Astrocyte of the spinal cord (primary cell): Measurements from ENCODE around the gene SAPCD2.

ENCODE experiments used
- DNase-seq: peaks from one replicate; pipeline ENCODE4 v3.0.0; 2011; ENCODE audit warnings: low read depth, low spot score
- H3K4me3 ChIP-seq: 2 replicates; pipeline ENCODE4 v1.5.1; 2011; ENCODE audit warnings: low read depth, mild to moderate bottlenecking, low read length, moderate library complexity
- CTCF ChIP-seq: IDR thresholded peaks from 2 replicates; pipeline ENCODE4 v1.5.1; 2012; ENCODE audit warnings: low read depth, mild to moderate bottlenecking, low read length, inconsistent platforms
- in situ Hi-C: cut with HindIII; loops from 2 replicates; pipeline ENCODE4 v1.10.0; 2017; ENCODE audit warnings: low sequenced_read_pairs

The SAPCD2 gene

GRCh38 chr9:137030006-137030405 lies 40.4 kb downstream of the SAPCD2 start:
- in situ Hi-C loops: loop anchor here (25.0 kb wide), 1 partner anchor 93 kb away; the partner anchor contains the start of genes C8G and FBXW5
- no peak for TF ChIP-seq CTCF
- H3K4me3 ChIP-seq: no peak overlapping the region
- no peak for DNase-seq

GRCh38 chr9:137029058-137029936 lies 41.1 kb downstream of the SAPCD2 start:
- in situ Hi-C loops: loop anchor here (25.0 kb wide), 1 partner anchor 92 kb away; the partner anchor contains the start of genes C8G and FBXW5
- H3K4me3 ChIP-seq: no peak overlapping the region
- TF ChIP-seq CTCF: peak; percentile 97
- DNase-seq: no peak

- in situ Hi-C loops: loop anchor here (25.0 kb wide), 1 partner anchor 91 kb away; the partner anchor contains the start of genes C8G and FBXW5
- peak overlapping the region; percentile 41 for H3K4me3 ChIP-seq
- TF ChIP-seq CTCF: peak; percentile 48
- no peak for DNase-seq
These were observed 41.9 kb downstream of the SAPCD2 start for GRCh38 chr9:137028263-137029057.

- in situ Hi-C loops: loop anchor here (25.0 kb wide), 1 partner anchor 90 kb away; the partner anchor contains the start of genes C8G and FBXW5
- H3K4me3 ChIP-seq: peak within 1 kb of the TSS; percentile 41
- no peak for TF ChIP-seq CTCF
- no peak for DNase-seq
These were observed 42.7 kb downstream of the SAPCD2 start, which contains the start of gene ABCA2 for GRCh38 chr9:137027369-137028262. ABCA2 (minus strand) TSS chr9:137028237; CDS start chr9:137028140, 97 bp downstream.

GRCh38 chr9:137026828-137027227 lies 43.5 kb downstream of the SAPCD2 start:
- TF ChIP-seq CTCF: no peak
- in situ Hi-C loops: loop anchor here (25.0 kb wide), 1 partner anchor 90 kb away; the partner anchor contains the start of genes C8G and FBXW5
- no peak overlapping the region for H3K4me3 ChIP-seq
- DNase-seq: no peak
